Bronchial epithelial cell (primary cell): Measurements from ENCODE around the gene GNS. TPM values are rescaled to one million over a fixed set of nuclear protein-coding genes. Genes with fewer than 3 reads are reported as not detected.

Experiments
- DNase-seq: peaks from one replicate; pipeline ENCODE4 v3.0.0-alpha.2; 2010; ENCODE audit warnings: low read depth
- FAIRE-seq: peaks from 2 replicates; lab custom pipeline; 2011; peaks lifted over from hg19 to GRCh38; lab: Jason Lieb, UNC
- H3K27me3 ChIP-seq: 2 replicates; pipeline ENCODE4 v1.5.1; 2011; ENCODE audit warnings: low read length; ENCODE audit not compliant: control insufficient read depth, insufficient read depth
- H3K36me3 ChIP-seq: 2 replicates; pipeline ENCODE4 v1.5.1; 2011; ENCODE audit warnings: low read length; ENCODE audit not compliant: control insufficient read depth, insufficient read depth
- H3K4me3 ChIP-seq: 2 replicates; pipeline ENCODE4 v1.5.1; 2011; ENCODE audit warnings: mild to moderate bottlenecking, low read depth, low read length, control low read depth
- CTCF ChIP-seq: IDR thresholded peaks from 2 replicates; pipeline ENCODE4 v1.5.1; 2011; ENCODE audit warnings: mild to moderate bottlenecking, moderate library complexity, low read length, control low read depth, inconsistent platforms; ENCODE audit not compliant: insufficient read depth, severe bottlenecking
- total RNA-seq: library from RNA; depleted of rRNA; stranded (reverse); fragments of >200 nt; gene quantifications from 2 replicates; pipeline ENCODE4 v1.2.1, GENCODE V29; 2014

The GNS gene
- total RNA-seq, 1 donor from 2014 or later: 99.0 TPM

GRCh38 chr12:64680235-64680634, 79.0 kb downstream of the GNS start:
- no peak for FAIRE-seq

GRCh38 chr12:64679487-64680001, 79.7 kb downstream of the GNS start:
- TF ChIP-seq CTCF: no peak
- Histone ChIP-seq H3K4me3 (no peak overlapping the region), H3K36me3 (no peaks in the 10 kb centered on the region), H3K27me3 (no peaks in the 10 kb centered on the region)
- DNase-seq: peak; percentile 85
- FAIRE-seq: no peak

More at GRCh38 chr12:64680235-64680634, 79.0 kb downstream of the GNS start:
- no peak for TF ChIP-seq CTCF
- DNase-seq: peak; percentile 48
- Histone ChIP-seq H3K27me3 (no peaks in the 10 kb centered on the region), H3K4me3 (no peak overlapping the region), H3K36me3 (no peaks in the 10 kb centered on the region)

GRCh38 chr12:64678835-64679234, 80.4 kb downstream of the GNS start:
- no peak for FAIRE-seq
- DNase-seq: no peak
- TF ChIP-seq CTCF: no peak
- no peak overlapping the region for H3K4me3 ChIP-seq
- no peaks in the 10 kb centered on the region for H3K27me3 ChIP-seq
- no peaks in the 10 kb centered on the region for H3K36me3 ChIP-seq

- DNase-seq: no peak
- FAIRE-seq: no peak
- peak; percentile 34 for TF ChIP-seq CTCF
- Histone ChIP-seq H3K4me3 (no peak overlapping the region), H3K27me3 (no peaks in the 10 kb centered on the region), H3K36me3 (no peaks in the 10 kb centered on the region)
These were observed 81.0 kb downstream of the GNS start for GRCh38 chr12:64678248-64678647.

- DNase-seq (peak; percentile 44), FAIRE-seq (no peak)
- Histone ChIP-seq H3K27me3 (no peaks in the 10 kb centered on the region), H3K36me3 (no peaks in the 10 kb centered on the region), H3K4me3 (no peak overlapping the region)
- no peak for TF ChIP-seq CTCF
These were observed 83.4 kb downstream of the GNS start for GRCh38 chr12:64675795-64676194.

GRCh38 chr12:64674367-64674922, 84.8 kb downstream of the GNS start:
- Histone ChIP-seq H3K4me3 (no peak overlapping the region), H3K36me3 (no peaks in the 10 kb centered on the region), H3K27me3 (no peaks in the 10 kb centered on the region)
- DNase-seq (no peak), FAIRE-seq (no peak)
- no peak for TF ChIP-seq CTCF
